ENCODE data around the gene CEACAM8.
"Not testable (repeated sequence)": the region's sequence is repeated elsewhere in the genome, so short reads cannot be mapped to it uniquely, and the experiment has no call there.

Gene CEACAM8

GRCh38 chr19:42594617-42595489 lies at the start of gene CEACAM8:
CEACAM8 (minus strand) TSS chr19:42594924; CDS start chr19:42594828, 96 bp downstream.
- no peak for DNase-seq

DNA sequence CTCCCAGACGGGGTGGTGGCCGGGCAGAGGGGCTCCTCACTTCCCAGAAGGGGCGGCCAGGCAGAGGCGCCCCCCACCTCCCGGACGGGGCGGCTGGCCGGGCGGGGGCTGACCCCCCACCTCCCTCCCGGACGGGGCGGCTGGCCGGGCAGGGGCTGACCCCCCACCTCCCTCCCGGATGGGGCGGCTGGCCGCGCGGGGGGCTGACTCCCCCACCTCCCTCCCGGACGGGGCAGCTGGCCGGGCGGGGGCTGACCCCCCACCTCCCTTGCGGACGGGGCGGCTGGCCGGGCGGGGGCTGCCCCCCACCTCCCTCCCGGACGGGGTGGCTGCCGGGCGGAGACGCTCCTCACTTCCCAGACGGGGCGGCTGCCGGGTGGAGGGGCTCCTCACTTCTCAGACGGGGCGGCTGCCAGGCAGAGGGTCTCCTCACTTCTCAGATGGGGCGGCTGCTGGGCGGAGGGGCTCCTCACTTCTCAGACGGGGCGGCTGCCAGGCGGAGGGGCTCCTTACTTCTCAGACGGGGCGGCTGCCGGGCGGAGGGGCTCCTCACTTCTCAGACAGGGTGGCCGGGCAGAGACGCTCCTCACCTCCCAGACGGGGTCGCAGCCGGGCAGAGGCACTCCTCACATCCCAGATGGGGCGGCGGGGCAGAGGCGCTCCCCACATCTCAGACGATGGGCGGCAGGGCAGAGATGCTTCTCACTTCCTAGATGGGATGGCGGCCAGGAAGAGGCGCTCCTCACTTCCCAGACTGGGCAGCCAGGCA lies 44.8 kb upstream of the CEACAM8 start:
- DNase-seq, result not testable (repeated sequence)

DNA sequence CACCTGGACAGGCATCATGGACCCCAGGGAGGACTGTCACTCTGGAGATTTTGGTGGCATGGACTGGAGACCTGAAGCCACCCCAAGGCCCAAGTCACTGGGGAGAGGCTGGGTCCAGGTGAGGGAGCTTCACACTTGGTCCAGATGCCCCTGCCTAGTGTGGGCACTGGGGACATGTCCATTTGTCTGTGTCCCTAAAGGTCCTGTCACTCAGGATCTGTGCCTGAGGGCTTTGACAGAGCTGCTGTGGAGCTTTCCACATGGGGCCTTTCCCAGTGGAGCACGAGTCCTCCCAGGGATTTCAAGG lies 40.5 kb upstream of the CEACAM8 start:
- no peak for DNase-seq

DNA sequence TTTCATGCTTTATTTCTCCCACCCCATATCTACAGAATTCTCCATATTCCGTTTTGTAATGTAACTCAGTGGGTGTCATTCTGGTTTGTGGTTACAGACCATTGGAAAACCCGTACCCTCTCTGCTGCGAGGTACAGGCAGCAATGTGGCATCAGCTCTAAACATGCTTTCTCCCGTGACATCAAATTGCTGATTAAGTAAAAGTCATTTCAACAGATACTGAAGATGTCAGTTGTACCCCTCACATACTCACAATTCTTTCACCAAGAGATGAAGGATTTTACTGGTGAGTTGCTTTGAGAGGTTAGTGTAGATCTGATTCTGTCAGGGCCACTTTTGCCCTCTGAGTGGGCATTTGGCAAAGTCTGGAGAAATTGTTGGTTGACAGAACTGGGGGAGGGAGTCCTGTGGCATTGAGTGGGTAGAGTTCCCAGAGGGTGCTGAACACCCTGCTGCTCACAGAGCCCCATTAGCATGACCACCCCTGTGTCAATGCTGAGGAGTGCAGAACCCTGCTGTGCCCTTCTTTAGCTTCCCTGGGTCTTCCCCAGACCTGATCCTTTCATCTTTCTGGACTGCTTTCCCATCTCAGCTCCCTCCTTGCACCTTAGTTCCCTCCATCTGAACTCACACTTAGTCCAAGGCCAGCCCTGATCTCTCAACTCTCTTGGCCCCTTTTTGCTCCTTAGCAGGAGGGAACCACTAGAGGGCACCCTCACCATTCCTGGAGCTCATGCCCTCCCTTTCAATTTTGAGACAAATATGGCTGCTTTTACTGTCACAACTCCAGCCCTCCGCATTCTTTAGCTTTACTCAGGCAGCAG lies 39.9 kb upstream of the CEACAM8 start:
- peak; percentile 0 for DNase-seq

DNA sequence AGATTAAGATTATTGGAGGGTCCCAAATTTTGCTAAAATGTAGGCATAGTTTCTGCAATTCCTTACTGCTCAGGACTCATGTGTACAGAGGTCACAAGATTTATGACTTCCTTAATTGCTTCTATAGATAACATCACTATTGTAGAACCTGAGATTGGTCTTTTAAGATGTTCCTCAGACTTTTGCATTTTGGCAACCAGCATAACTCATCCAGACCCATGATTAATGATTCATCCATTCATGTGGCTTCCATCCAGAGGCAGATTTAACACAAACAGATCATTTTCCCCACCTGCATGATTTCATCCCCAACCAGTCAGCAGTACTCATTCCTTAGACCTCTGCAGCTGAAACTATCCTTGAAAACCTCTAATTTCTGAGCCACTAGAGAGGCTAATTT lies 34.5 kb upstream of the CEACAM8 start:
- DNase-seq, result no peak

DNA sequence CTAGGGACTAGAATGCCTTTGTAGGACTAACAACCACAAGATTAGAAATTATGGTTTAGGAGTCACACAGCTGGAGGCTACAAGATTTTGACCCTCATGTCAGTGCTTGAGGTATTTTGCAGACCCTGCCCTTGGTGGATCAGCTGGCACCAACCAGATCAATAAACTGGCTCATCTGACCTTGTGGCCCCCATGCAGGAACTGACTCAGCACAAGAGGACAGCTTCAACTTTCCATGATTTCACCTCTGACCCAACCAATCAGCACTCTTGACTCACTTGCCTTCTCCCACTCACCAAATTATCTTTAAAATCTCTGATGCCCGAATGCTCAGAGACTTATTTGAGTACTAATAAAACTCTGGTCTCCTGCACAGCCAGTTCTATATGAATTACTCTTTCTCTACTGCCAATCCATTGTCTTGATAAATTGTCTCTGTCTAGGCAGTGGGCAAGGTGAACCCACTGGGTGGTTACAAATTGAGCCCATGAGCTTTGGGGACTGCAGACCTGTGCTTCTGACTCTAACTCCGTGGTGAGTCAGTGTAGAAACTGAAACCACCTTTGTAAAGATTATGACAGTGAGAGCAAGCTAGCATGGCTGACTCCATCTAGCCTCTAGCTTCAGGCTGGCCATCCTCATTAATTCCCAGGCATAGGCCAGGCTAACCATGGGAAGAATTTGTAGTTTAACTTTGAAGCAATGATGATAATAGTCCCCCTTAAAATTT lies 33.9 kb upstream of the CEACAM8 start:
- no peak for DNase-seq

DNA sequence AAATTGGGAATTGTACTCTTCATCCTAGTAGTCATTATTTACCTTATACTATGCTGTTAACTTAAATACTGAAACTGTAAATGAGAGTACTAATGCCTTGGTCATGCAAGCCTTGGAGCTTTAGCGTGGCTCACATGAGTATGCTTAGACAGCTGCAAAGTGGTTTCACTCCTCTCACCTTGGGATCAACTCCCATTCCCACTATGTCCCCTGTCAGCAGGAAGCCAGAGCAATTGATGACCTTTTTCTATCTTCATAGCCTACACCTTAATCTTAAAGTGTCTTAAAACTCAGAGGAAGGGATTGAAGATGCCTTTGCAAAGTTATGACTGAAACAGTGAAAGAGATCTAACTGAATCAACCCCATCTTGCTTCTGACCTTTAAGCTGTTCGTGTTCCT lies 33.2 kb upstream of the CEACAM8 start:
- no peak for DNase-seq

GRCh38 chr19:42626181-42626580 lies 31.5 kb upstream of the CEACAM8 start:
- no peak for DNase-seq

- no peak for DNase-seq
Observed at GRCh38 chr19:42619271-42619670, 24.5 kb upstream of the CEACAM8 start.

- no peak for DNase-seq
Observed at GRCh38 chr19:42613666-42614065, 18.9 kb upstream of the CEACAM8 start.

- DNase-seq, result not testable (repeated sequence)
Observed at GRCh38 chr19:42610401-42610915, 15.7 kb upstream of the CEACAM8 start.

DNA sequence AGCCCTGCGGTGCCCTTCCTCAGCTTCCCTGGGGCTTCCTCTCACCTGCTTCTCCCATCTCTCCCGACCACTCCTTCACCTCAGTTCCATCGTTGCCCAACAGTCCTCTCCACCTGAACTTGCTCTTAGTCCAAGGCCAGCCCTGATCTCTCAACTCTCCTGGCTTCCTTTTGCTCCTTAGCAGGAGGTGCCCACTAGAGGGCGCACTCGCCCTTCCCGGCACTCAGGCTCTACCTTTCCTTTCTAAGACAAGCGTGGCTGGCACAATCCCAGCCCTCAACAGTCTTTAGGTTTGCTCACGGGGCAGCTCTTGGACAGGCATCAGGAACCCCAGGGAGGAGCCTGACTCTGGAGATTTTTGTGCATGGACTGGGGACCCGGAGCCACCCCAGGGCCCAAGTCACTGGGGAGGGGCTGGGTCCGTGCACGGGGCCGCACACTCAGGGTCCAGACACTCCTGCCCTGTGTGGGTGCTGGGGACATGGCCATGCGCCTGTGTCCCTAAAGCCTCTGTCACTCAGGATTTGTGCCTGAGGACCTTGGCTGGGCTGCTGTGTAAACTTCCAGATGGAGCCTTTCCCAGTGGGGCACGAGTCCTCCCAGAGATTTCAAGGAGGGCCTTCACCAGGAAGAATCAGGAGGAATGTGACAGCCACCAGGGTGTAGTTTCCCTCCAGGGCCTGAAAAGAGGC lies 12.1 kb upstream of the CEACAM8 start:
- no peak for DNase-seq

GRCh38 chr19:42601811-42602443 lies 7.2 kb upstream of the CEACAM8 start:
- DNase-seq, result no peak

DNA sequence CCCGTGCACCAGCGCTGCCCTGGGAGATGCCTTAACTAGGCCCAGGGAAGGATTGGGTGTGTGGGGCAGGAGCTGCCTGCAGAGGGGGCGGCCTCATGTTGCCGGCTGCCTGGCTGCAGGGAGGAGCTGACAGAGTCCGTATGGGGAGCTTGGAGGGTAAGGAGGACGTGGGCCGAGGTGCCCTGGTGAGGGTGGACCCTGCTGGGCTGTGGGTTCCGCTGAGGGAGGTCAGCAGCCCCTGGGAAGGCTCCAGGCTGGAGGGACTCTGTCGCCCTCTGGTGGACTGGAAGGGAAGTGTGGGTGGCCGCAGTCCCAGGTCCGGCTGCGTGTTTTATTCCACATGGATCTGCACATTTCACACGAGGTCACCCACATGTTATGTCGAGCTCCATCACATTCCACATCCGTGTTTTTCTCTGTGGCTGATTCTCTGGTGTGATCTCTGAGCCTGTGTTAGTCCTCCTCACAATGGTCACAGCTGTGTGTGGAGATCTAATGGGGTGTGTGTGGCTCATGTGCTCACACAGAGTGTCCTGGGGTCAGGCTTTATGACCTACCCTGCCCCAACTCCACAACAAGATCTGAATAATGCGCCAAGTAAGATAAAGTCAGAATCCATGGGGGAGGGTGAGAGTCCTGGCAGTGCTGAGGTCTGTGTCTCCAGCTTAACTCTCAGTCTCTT lies 1.8 kb upstream of the CEACAM8 start:
- DNase-seq, result no peak

- no peak for DNase-seq
Observed at GRCh38 chr19:42595550-42596172, 937 bp upstream of the CEACAM8 start.

GRCh38 chr19:42589792-42590191 lies 4.9 kb downstream of the CEACAM8 start:
- no peak for DNase-seq

- DNase-seq, result no peak
Observed at GRCh38 chr19:42584466-42584865, 10.3 kb downstream of the CEACAM8 start.

- no peak for DNase-seq
Observed at GRCh38 chr19:42577016-42577415, 17.7 kb downstream of the CEACAM8 start.

DNA sequence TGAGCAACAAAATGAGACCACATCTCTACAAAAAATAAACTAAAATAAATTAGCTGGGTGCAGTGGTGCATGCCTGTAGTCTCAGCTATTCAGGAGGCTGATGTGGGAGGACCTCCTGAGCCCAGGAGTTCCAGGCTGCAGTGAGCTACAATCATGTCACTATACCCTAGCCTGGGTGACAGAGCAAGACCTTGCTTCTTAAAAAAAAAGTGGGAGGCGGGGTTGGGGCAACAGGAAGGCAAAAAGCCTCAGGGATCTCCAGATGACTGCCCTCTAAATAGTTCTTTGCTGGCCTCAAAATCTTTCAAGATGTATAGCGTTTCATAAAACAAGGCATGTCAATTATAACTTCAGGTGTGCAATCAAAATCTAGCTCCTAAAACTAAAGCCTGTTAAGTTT lies 18.5 kb downstream of the CEACAM8 start:
- no peak for DNase-seq

- DNase-seq, result no peak
Observed at GRCh38 chr19:42573642-42574041, 21.1 kb downstream of the CEACAM8 start.
